ENCODE measurements around the gene SH3D19. TPM values are rescaled to one million over a fixed set of nuclear protein-coding genes. Genes with fewer than 3 reads are reported as not detected.
A peak's percentile ranks its signal among the peaks of the same experiment; 100 is the strongest.

The SH3D19 gene
- total RNA-seq, 1 experiment from 2014 or later: 6.1 TPM

GRCh38 chr4:151195801-151196200 is 129.6 kb downstream of the SH3D19 start:
- peak; percentile 21 for DNase-seq (ENCODE audit: low read depth)

- no peak for DNase-seq (ENCODE audit: low read depth)
Observed at GRCh38 chr4:151193414-151193813, 132.0 kb downstream of the SH3D19 start.

GRCh38 chr4:151192556-151193235 is 132.7 kb downstream of the SH3D19 start:
- no peak for DNase-seq (ENCODE audit: low read depth)

GRCh38 chr4:151184523-151185458 is 140.6 kb downstream of the SH3D19 start:
- peak; percentile 18 for DNase-seq (ENCODE audit: low read depth)

- no peak for DNase-seq (ENCODE audit: low read depth)
Observed at GRCh38 chr4:151182455-151182996, 142.9 kb downstream of the SH3D19 start.

- no peak for DNase-seq (ENCODE audit: low read depth)
Observed at GRCh38 chr4:151176685-151177084, 148.7 kb downstream of the SH3D19 start.

- DNase-seq (ENCODE audit: low read depth): no peak
Observed at GRCh38 chr4:151175754-151176631, 149.4 kb downstream of the SH3D19 start.

GRCh38 chr4:151175233-151175632 is 150.2 kb downstream of the SH3D19 start:
- no peak for DNase-seq (ENCODE audit: low read depth)

GRCh38 chr4:151174784-151175183 is 150.6 kb downstream of the SH3D19 start:
- no peak for DNase-seq (ENCODE audit: low read depth)

- DNase-seq (ENCODE audit: low read depth): no peak
Observed at GRCh38 chr4:151173871-151174270, 151.5 kb downstream of the SH3D19 start.

GRCh38 chr4:151169900-151170299 is 155.5 kb downstream of the SH3D19 start:
- DNase-seq (ENCODE audit: low read depth): no peak

GRCh38 chr4:151169223-151169622 is 156.2 kb downstream of the SH3D19 start:
- DNase-seq (ENCODE audit: low read depth): peak; percentile 13

GRCh38 chr4:151167561-151167960 is 157.8 kb downstream of the SH3D19 start:
- DNase-seq (ENCODE audit: low read depth): no peak

GRCh38 chr4:151166636-151167035 is 158.8 kb downstream of the SH3D19 start:
- no peak for DNase-seq (ENCODE audit: low read depth)

GRCh38 chr4:151165205-151166000 is 160.0 kb downstream of the SH3D19 start:
- peak; percentile 17 for DNase-seq (ENCODE audit: low read depth)

GRCh38 chr4:151163855-151164254 is 161.6 kb downstream of the SH3D19 start:
- DNase-seq (ENCODE audit: low read depth): no peak

- DNase-seq (ENCODE audit: low read depth): no peak
Observed at GRCh38 chr4:151158979-151159378, 166.4 kb downstream of the SH3D19 start.

GRCh38 chr4:151157543-151157942 is 167.9 kb downstream of the SH3D19 start:
- no peak for DNase-seq (ENCODE audit: low read depth)

GRCh38 chr4:151153585-151153984 is 171.8 kb downstream of the SH3D19 start:
- no peak for DNase-seq (ENCODE audit: low read depth)

- DNase-seq (ENCODE audit: low read depth): no peak
Observed at GRCh38 chr4:151152028-151152427, 173.4 kb downstream of the SH3D19 start.
